ENCODE results near the gene MDP1. TPM values are rescaled to one million over a fixed set of nuclear protein-coding genes. Genes with fewer than 3 reads are reported as not detected.
A peak's percentile ranks its signal among the peaks of the same experiment; 100 is the strongest.

The MDP1 gene
- total and polyA plus RNA-seq, 2 of the 8 experiments (the other 6 are each of a cell fraction or from before 2014, with no cell fraction given), result 17.7 to 32.2 TPM

GRCh38 chr14:24164518-24164991 is 51.3 kb downstream of the MDP1 start (continued):
- TF ChIP-seq GTF2F1 (IDR thresholded peaks at IDR 0.05; ENCODE audit: borderline replicate concordance, low read depth, low read length) (no peak), TAF7 (optimal IDR thresholded peaks at IDR 0.05; ENCODE audit: borderline replicate concordance, low read depth, low read length) (no peak), TCF12 (IDR thresholded peaks at IDR 0.05; ENCODE audit: low read depth, low read length) (no peak), KDM1A (IDR thresholded peaks at IDR 0.05; ENCODE audit: borderline replicate concordance, low read length) (no peak), HDAC2 (IDR thresholded peaks at IDR 0.05; ENCODE audit: borderline replicate concordance in 1 of 2, low read depth in 2 of 2, low read length in 2 of 2) (no peak), E2F6 (IDR thresholded peaks at IDR 0.05) (no peak), CBX5 (IDR thresholded peaks at IDR 0.05; ENCODE audit: low read depth, low read length) (no peak)

Small RNA genes lying within 50 kb of the gene (small RNA-seq; reads per million reads assigned to genes)
- not detected for gene AL136295.4 (ENCODE audit: insufficient read depth)
- gene CHMP4A (ENCODE audit: insufficient read depth), result not detected
- gene IPO4 (ENCODE audit: insufficient read depth), result 1.9 reads per million, percentile 12 among the genes with 10 or more reads in this experiment
- gene IRF9 (ENCODE audit: insufficient read depth), result not detected
- gene MDP1 (ENCODE audit: insufficient read depth), result not detected

Other genes starting within 250 kb of the MDP1 start
Only the 30 nearest of the 34 such genes appear.
- gene CARMIL3, start 164.1 kb downstream of the MDP1 start, total RNA-seq (2021; fragmentation: NEBNext Ultra II Directional; extraction: Animal tissue kit (Norgen Biotek cat#: 25700)), result 8.5 and 9.0 TPM in 2 replicates
- gene CARMIL3, start 164.1 kb downstream of the MDP1 start, polyA plus RNA-seq (2011; rRNA removed), result 6.0 and 7.8 TPM in 2 replicates
- gene CPNE6, start 144.5 kb downstream of the MDP1 start, total RNA-seq (2021; fragmentation: NEBNext Ultra II Directional; extraction: Animal tissue kit (Norgen Biotek cat#: 25700)), result not detected in 2 replicates
- 0.02 and 0.05 TPM in 2 replicates for gene CPNE6, start 144.5 kb downstream of the MDP1 start, polyA plus RNA-seq (2011; rRNA removed)
- gene PCK2, start 121.8 kb downstream of the MDP1 start, total RNA-seq (2021; fragmentation: NEBNext Ultra II Directional; extraction: Animal tissue kit (Norgen Biotek cat#: 25700)), result 79.3 and 81.9 TPM in 2 replicates
- 115 and 221 TPM in 2 replicates for gene PCK2, start 121.8 kb downstream of the MDP1 start, polyA plus RNA-seq (2011; rRNA removed)
- 63.6 and 67.2 TPM in 2 replicates for gene DCAF11, start 101.3 kb downstream of the MDP1 start, total RNA-seq (2021; fragmentation: NEBNext Ultra II Directional; extraction: Animal tissue kit (Norgen Biotek cat#: 25700))
- gene DCAF11, start 101.3 kb downstream of the MDP1 start, polyA plus RNA-seq (2011; rRNA removed), result 60.4 and 74.6 TPM in 2 replicates
- gene NRL, start 101.1 kb downstream of the MDP1 start, total RNA-seq (2021; fragmentation: NEBNext Ultra II Directional; extraction: Animal tissue kit (Norgen Biotek cat#: 25700)), result 1.1 TPM in 2 replicates
- gene NRL, start 101.1 kb downstream of the MDP1 start, polyA plus RNA-seq (2011; rRNA removed), result 2.1 and 2.2 TPM in 2 replicates
- gene FITM1, start 85.4 kb downstream of the MDP1 start, total RNA-seq (2021; fragmentation: NEBNext Ultra II Directional; extraction: Animal tissue kit (Norgen Biotek cat#: 25700)), result 0.33 and 0.76 TPM in 2 replicates
- gene FITM1, start 85.4 kb downstream of the MDP1 start, polyA plus RNA-seq (2011; rRNA removed), result 0.53 and 0.80 TPM in 2 replicates
- gene PSME1, start 79.9 kb downstream of the MDP1 start, total RNA-seq (2021; fragmentation: NEBNext Ultra II Directional; extraction: Animal tissue kit (Norgen Biotek cat#: 25700)), result 85.9 and 91.7 TPM in 2 replicates
- 57.4 and 74.9 TPM in 2 replicates for gene PSME1, start 79.9 kb downstream of the MDP1 start, polyA plus RNA-seq (2011; rRNA removed)
- 36.9 and 38.4 TPM in 2 replicates for gene EMC9, start 74.5 kb downstream of the MDP1 start, total RNA-seq (2021; fragmentation: NEBNext Ultra II Directional; extraction: Animal tissue kit (Norgen Biotek cat#: 25700))
- gene EMC9, start 74.5 kb downstream of the MDP1 start, polyA plus RNA-seq (2011; rRNA removed), result 47.2 and 60.1 TPM in 2 replicates
- 111 and 118 TPM in 2 replicates for gene PSME2, start 69.5 kb downstream of the MDP1 start, total RNA-seq (2021; fragmentation: NEBNext Ultra II Directional; extraction: Animal tissue kit (Norgen Biotek cat#: 25700))
- gene PSME2, start 69.5 kb downstream of the MDP1 start, polyA plus RNA-seq (2011; rRNA removed), result 71.8 and 76.8 TPM in 2 replicates
- gene RNF31, start 68.6 kb downstream of the MDP1 start, total RNA-seq (2021; fragmentation: NEBNext Ultra II Directional; extraction: Animal tissue kit (Norgen Biotek cat#: 25700)), result 57.8 and 72.0 TPM in 2 replicates
- gene RNF31, start 68.6 kb downstream of the MDP1 start, polyA plus RNA-seq (2011; rRNA removed), result 17.5 and 40.6 TPM in 2 replicates
- gene IRF9, start 54.8 kb downstream of the MDP1 start, total RNA-seq (2021; fragmentation: NEBNext Ultra II Directional; extraction: Animal tissue kit (Norgen Biotek cat#: 25700)), result 11.1 and 11.4 TPM in 2 replicates
- gene IRF9, start 54.8 kb downstream of the MDP1 start, polyA plus RNA-seq (2011; rRNA removed), result 13.2 and 13.3 TPM in 2 replicates
- 25.8 and 28.5 TPM in 2 replicates for gene REC8, start 44.0 kb downstream of the MDP1 start, total RNA-seq (2021; fragmentation: NEBNext Ultra II Directional; extraction: Animal tissue kit (Norgen Biotek cat#: 25700))
- gene REC8, start 44.0 kb downstream of the MDP1 start, polyA plus RNA-seq (2011; rRNA removed), result 9.8 and 19.1 TPM in 2 replicates
- gene IPO4, start 27.2 kb downstream of the MDP1 start, total RNA-seq (2021; fragmentation: NEBNext Ultra II Directional; extraction: Animal tissue kit (Norgen Biotek cat#: 25700)), result 108 and 109 TPM in 2 replicates
- 55.5 and 80.6 TPM in 2 replicates for gene IPO4, start 27.2 kb downstream of the MDP1 start, polyA plus RNA-seq (2011; rRNA removed)
- 22.2 and 25.3 TPM in 2 replicates for gene TM9SF1, start 20.6 kb downstream of the MDP1 start, total RNA-seq (2021; fragmentation: NEBNext Ultra II Directional; extraction: Animal tissue kit (Norgen Biotek cat#: 25700))
- gene TM9SF1, start 20.6 kb downstream of the MDP1 start, polyA plus RNA-seq (2011; rRNA removed), result 24.6 and 29.2 TPM in 2 replicates
- gene TSSK4, start 10.4 kb downstream of the MDP1 start, total RNA-seq (2021; fragmentation: NEBNext Ultra II Directional; extraction: Animal tissue kit (Norgen Biotek cat#: 25700)), result 0.28 TPM in 1 of 2 replicates, not detected in the other
- 0.05 TPM in 1 of 2 replicates, not detected in the other for gene TSSK4, start 10.4 kb downstream of the MDP1 start, polyA plus RNA-seq (2011; rRNA removed)
- 32.9 and 36.4 TPM in 2 replicates for gene CHMP4A, start 2.6 kb downstream of the MDP1 start, total RNA-seq (2021; fragmentation: NEBNext Ultra II Directional; extraction: Animal tissue kit (Norgen Biotek cat#: 25700))
- 23.4 and 37.6 TPM in 2 replicates for gene CHMP4A, start 2.6 kb downstream of the MDP1 start, polyA plus RNA-seq (2011; rRNA removed)
- gene NEDD8, start 16.3 kb upstream of the MDP1 start, total RNA-seq (2021; fragmentation: NEBNext Ultra II Directional; extraction: Animal tissue kit (Norgen Biotek cat#: 25700)), result 241 and 253 TPM in 2 replicates
- 196 and 317 TPM in 2 replicates for gene NEDD8, start 16.3 kb upstream of the MDP1 start, polyA plus RNA-seq (2011; rRNA removed)
- gene GMPR2, start 16.9 kb upstream of the MDP1 start, total RNA-seq (2021; fragmentation: NEBNext Ultra II Directional; extraction: Animal tissue kit (Norgen Biotek cat#: 25700)), result 85.3 and 88.3 TPM in 2 replicates
- 52.9 and 61.6 TPM in 2 replicates for gene GMPR2, start 16.9 kb upstream of the MDP1 start, polyA plus RNA-seq (2011; rRNA removed)
- gene TINF2, start 26.6 kb upstream of the MDP1 start, total RNA-seq (2021; fragmentation: NEBNext Ultra II Directional; extraction: Animal tissue kit (Norgen Biotek cat#: 25700)), result 31.0 and 36.7 TPM in 2 replicates
- gene TINF2, start 26.6 kb upstream of the MDP1 start, polyA plus RNA-seq (2011; rRNA removed), result 23.5 and 31.7 TPM in 2 replicates
- 2.0 and 2.2 TPM in 2 replicates for gene TGM1, start 47.1 kb upstream of the MDP1 start, total RNA-seq (2021; fragmentation: NEBNext Ultra II Directional; extraction: Animal tissue kit (Norgen Biotek cat#: 25700))
- 1.8 and 4.1 TPM in 2 replicates for gene TGM1, start 47.1 kb upstream of the MDP1 start, polyA plus RNA-seq (2011; rRNA removed)
- gene RABGGTA, start 55.5 kb upstream of the MDP1 start, total RNA-seq (2021; fragmentation: NEBNext Ultra II Directional; extraction: Animal tissue kit (Norgen Biotek cat#: 25700)), result 16.0 and 16.9 TPM in 2 replicates
- gene RABGGTA, start 55.5 kb upstream of the MDP1 start, polyA plus RNA-seq (2011; rRNA removed), result 49.8 and 65.1 TPM in 2 replicates
- gene DHRS1, start 83.7 kb upstream of the MDP1 start, total RNA-seq (2021; fragmentation: NEBNext Ultra II Directional; extraction: Animal tissue kit (Norgen Biotek cat#: 25700)), result 8.8 and 13.4 TPM in 2 replicates
- 31.7 and 40.2 TPM in 2 replicates for gene DHRS1, start 83.7 kb upstream of the MDP1 start, polyA plus RNA-seq (2011; rRNA removed)
- gene NOP9, start 83.8 kb upstream of the MDP1 start, total RNA-seq (2021; fragmentation: NEBNext Ultra II Directional; extraction: Animal tissue kit (Norgen Biotek cat#: 25700)), result 34.8 and 39.3 TPM in 2 replicates
- gene NOP9, start 83.8 kb upstream of the MDP1 start, polyA plus RNA-seq (2011; rRNA removed), result 17.8 and 22.4 TPM in 2 replicates
- not detected in 2 replicates for gene CIDEB, start 91.9 kb upstream of the MDP1 start, total RNA-seq (2021; fragmentation: NEBNext Ultra II Directional; extraction: Animal tissue kit (Norgen Biotek cat#: 25700))
- gene CIDEB, start 91.9 kb upstream of the MDP1 start, polyA plus RNA-seq (2011; rRNA removed), result 0.09 and 0.11 TPM in 2 replicates
- gene LTB4R2, start 94.1 kb upstream of the MDP1 start, total RNA-seq (2021; fragmentation: NEBNext Ultra II Directional; extraction: Animal tissue kit (Norgen Biotek cat#: 25700)), result 6.7 and 7.0 TPM in 2 replicates
- gene LTB4R2, start 94.1 kb upstream of the MDP1 start, polyA plus RNA-seq (2011; rRNA removed), result 5.3 and 9.8 TPM in 2 replicates
- 4.1 and 6.8 TPM in 2 replicates for gene LTB4R, start 95.4 kb upstream of the MDP1 start, total RNA-seq (2021; fragmentation: NEBNext Ultra II Directional; extraction: Animal tissue kit (Norgen Biotek cat#: 25700))
- 6.7 and 9.7 TPM in 2 replicates for gene LTB4R, start 95.4 kb upstream of the MDP1 start, polyA plus RNA-seq (2011; rRNA removed)
- 0.35 and 0.69 TPM in 2 replicates for gene ADCY4, start 119.0 kb upstream of the MDP1 start, total RNA-seq (2021; fragmentation: NEBNext Ultra II Directional; extraction: Animal tissue kit (Norgen Biotek cat#: 25700))
- gene ADCY4, start 119.0 kb upstream of the MDP1 start, polyA plus RNA-seq (2011; rRNA removed), result 0.27 and 0.57 TPM in 2 replicates
- 0.39 and 0.55 TPM in 2 replicates for gene RIPK3, start 123.9 kb upstream of the MDP1 start, total RNA-seq (2021; fragmentation: NEBNext Ultra II Directional; extraction: Animal tissue kit (Norgen Biotek cat#: 25700))
- 0.20 and 0.24 TPM in 2 replicates for gene RIPK3, start 123.9 kb upstream of the MDP1 start, polyA plus RNA-seq (2011; rRNA removed)
- 47.3 and 51.2 TPM in 2 replicates for gene NFATC4, start 152.1 kb upstream of the MDP1 start, total RNA-seq (2021; fragmentation: NEBNext Ultra II Directional; extraction: Animal tissue kit (Norgen Biotek cat#: 25700))
- 50.3 and 78.9 TPM in 2 replicates for gene NFATC4, start 152.1 kb upstream of the MDP1 start, polyA plus RNA-seq (2011; rRNA removed)
- gene NYNRIN, start 182.9 kb upstream of the MDP1 start, total RNA-seq (2021; fragmentation: NEBNext Ultra II Directional; extraction: Animal tissue kit (Norgen Biotek cat#: 25700)), result 18.3 and 19.6 TPM in 2 replicates
- 15.2 and 18.4 TPM in 2 replicates for gene NYNRIN, start 182.9 kb upstream of the MDP1 start, polyA plus RNA-seq (2011; rRNA removed)

Measured in H1 (cell line).